ENCODE measurements around the gene TBPL1.
"Not testable (repeated sequence)": the region's sequence is repeated elsewhere in the genome, so short reads cannot be mapped to it uniquely, and the experiment has no call there.

Gene TBPL1

GRCh38 chr6:133954657-133955576 lies 1.9 kb downstream of the TBPL1 start:
- DNase-seq: no peak

- no peak for DNase-seq
Observed at GRCh38 chr6:133955582-133956415, 2.8 kb downstream of the TBPL1 start.

- no peak for DNase-seq
Observed at GRCh38 chr6:133956416-133957049, 3.5 kb downstream of the TBPL1 start.

- DNase-seq: no peak
Observed at GRCh38 chr6:133957227-133957626, 4.2 kb downstream of the TBPL1 start.

- DNase-seq: no peak
Observed at GRCh38 chr6:133957780-133958242, 4.8 kb downstream of the TBPL1 start.

GRCh38 chr6:133958791-133959190 lies 5.8 kb downstream of the TBPL1 start:
- no peak for DNase-seq

- DNase-seq: no peak
Observed at GRCh38 chr6:133959667-133960368, 6.8 kb downstream of the TBPL1 start.

GRCh38 chr6:133961831-133962230 lies 8.8 kb downstream of the TBPL1 start:
- no peak for DNase-seq

- DNase-seq: no peak
Observed at GRCh38 chr6:133964052-133964451, 11.0 kb downstream of the TBPL1 start.

- no peak for DNase-seq
Observed at GRCh38 chr6:133964702-133965101, 11.7 kb downstream of the TBPL1 start.

- DNase-seq: no peak
Observed at GRCh38 chr6:133965817-133966360, 12.9 kb downstream of the TBPL1 start.

GRCh38 chr6:133966654-133967329 lies 13.8 kb downstream of the TBPL1 start:
- no peak for DNase-seq

GRCh38 chr6:133967347-133967746 lies 14.3 kb downstream of the TBPL1 start:
- DNase-seq: no peak

- DNase-seq: not testable (repeated sequence)
Observed at GRCh38 chr6:133967835-133968234, 14.8 kb downstream of the TBPL1 start.

GRCh38 chr6:133969285-133969920 lies 16.4 kb downstream of the TBPL1 start:
- no peak for DNase-seq

GRCh38 chr6:133969921-133970295 lies 16.9 kb downstream of the TBPL1 start:
- no peak for DNase-seq

GRCh38 chr6:133971861-133972260 lies 18.8 kb downstream of the TBPL1 start:
- no peak for DNase-seq

GRCh38 chr6:133972388-133972787 lies 19.4 kb downstream of the TBPL1 start:
- no peak for DNase-seq

- DNase-seq: peak in 1 of 2 donors; percentile 56
Observed at GRCh38 chr6:133973109-133973971, 20.3 kb downstream of the TBPL1 start.

Data from CD4-positive, alpha-beta T cell treated with Interferon alpha-2 for 1 hour (primary cell).